AG10803 (cell line): ENCODE data around the gene RASL12.
"Not testable (repeated sequence)": the region's sequence is repeated elsewhere in the genome, so short reads cannot be mapped to it uniquely, and the experiment has no call there.

Experiments used
- DNase-seq: peaks from one replicate; pipeline ENCODE4 v3.0.0; 2010; ENCODE audit warnings: low read depth
- H3K4me3 ChIP-seq: 2 replicates; pipeline ENCODE4 v1.5.1; 2011; ENCODE audit warnings: mild to moderate bottlenecking, low read length, control low read depth
- TF ChIP-seq, protein P1 (sequence below): conservative IDR thresholded peaks from 2 replicates; pipeline ENCODE4 v1.5.1; 2011; ENCODE audit warnings: mild to moderate bottlenecking, low read length, control low read depth, inconsistent platforms

RASL12 gene

DNA sequence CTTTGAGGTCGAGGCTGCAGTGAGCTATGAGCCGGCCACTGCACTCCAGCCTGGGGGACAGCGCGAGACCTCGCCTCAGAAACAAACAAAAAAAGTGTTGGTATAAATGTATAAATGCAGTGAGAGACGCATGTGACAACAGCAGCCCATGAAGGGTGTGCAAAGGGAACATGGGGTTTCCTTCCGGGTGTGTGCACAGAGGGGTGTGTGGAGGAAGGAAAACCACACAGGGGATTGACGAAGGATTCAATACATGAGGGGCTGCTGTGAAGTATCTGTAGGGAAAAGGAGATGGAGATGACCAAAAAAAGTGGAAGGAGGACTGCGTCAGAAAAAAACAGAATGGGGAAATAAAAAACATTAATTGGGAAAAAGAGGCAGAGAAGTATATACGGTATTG, 39.5 kb downstream of the RASL12 start:
- TF ChIP-seq, protein P1, sequence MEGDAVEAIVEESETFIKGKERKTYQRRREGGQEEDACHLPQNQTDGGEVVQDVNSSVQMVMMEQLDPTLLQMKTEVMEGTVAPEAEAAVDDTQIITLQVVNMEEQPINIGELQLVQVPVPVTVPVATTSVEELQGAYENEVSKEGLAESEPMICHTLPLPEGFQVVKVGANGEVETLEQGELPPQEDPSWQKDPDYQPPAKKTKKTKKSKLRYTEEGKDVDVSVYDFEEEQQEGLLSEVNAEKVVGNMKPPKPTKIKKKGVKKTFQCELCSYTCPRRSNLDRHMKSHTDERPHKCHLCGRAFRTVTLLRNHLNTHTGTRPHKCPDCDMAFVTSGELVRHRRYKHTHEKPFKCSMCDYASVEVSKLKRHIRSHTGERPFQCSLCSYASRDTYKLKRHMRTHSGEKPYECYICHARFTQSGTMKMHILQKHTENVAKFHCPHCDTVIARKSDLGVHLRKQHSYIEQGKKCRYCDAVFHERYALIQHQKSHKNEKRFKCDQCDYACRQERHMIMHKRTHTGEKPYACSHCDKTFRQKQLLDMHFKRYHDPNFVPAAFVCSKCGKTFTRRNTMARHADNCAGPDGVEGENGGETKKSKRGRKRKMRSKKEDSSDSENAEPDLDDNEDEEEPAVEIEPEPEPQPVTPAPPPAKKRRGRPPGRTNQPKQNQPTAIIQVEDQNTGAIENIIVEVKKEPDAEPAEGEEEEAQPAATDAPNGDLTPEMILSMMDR, result no peak
- peak overlapping the region; percentile 86 for H3K4me3 ChIP-seq
- DNase-seq, result no peak

DNA sequence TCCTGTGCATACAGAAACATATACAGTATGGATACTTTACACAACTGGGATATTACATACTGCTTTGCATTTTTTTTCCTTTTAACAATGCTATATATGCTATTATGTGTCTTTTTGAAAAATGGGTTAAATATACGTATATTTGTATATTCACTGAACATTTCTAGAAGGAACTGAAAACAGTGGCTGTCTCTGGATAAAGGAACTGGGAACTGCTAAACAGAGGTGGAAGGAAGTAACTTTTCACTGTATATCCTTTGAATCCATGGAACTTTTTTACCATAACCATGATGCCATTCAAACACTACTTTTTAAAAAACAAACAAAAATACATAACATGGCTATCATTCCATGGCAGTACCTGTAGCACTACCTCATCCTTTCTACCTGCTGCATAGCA, 40.2 kb downstream of the RASL12 start:
- TF ChIP-seq, protein P1, result no peak
- no peak overlapping the region for H3K4me3 ChIP-seq

DNA sequence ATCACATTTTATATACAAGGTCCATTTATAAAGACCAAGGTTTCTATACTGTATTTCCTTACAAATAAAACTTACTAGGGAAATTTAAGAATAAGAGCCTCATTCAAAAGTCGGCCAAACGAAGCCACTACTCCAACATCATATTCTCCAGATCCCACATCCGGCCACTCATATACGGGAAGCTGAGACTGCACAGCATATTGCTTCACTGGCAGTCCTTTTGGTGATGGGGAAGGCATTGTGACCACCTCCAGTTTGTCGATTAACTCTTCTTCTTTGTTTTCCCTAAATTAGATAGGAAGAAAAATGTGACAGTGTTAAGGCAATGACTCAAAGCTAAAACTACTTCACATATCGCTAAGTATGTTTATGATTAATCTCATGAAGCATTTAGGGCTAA, 41.0 kb downstream of the RASL12 start:
- TF ChIP-seq, protein P1, result no peak
- H3K4me3 ChIP-seq, result no peak overlapping the region
- no peak for DNase-seq

More for the DNA sequence above, 40.2 kb downstream of the RASL12 start:
- DNase-seq, result no peak

DNA sequence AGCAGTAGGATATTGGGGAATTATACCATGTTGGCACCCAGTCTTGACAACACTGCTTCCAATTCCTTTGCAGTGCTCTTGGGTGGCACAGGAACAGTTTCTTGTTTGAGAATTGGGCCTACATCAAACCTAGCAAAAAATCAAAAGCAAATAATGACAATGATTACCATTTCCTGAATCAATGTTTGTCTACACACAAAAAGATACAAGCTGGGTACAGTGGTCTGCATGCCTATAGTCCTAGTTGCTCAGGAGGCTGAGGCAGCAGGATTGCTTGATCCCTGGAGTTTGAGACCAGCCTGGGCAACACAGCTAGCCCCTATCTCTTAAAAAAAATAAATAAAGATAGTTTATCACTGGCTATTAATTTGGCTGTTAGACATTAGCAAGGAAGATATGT, 46.3 kb downstream of the RASL12 start:
- TF ChIP-seq, protein P1, result no peak
- DNase-seq, result no peak
- H3K4me3 ChIP-seq, result no peak overlapping the region

DNA sequence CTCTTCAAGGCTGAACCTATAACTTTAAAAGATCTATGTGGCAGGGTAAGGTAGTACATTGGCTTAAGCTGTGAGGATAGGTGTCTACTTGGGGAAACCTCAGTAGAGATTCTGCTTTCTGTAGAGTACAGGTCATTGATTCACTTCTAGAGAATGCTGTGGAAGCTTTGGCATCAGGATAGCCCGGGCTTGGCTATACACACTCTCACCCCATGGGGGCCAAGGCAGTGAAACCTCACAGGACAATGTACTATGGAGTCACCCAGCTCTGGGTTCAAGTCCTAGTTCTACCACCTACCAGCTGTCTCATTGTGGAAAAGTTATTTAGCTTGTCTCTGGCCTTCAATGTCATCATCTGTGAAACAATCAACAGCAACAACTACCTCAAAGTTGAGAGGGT, 47.4 kb downstream of the RASL12 start:
- TF ChIP-seq, protein P1, result no peak
- DNase-seq, result no peak
- no peak overlapping the region for H3K4me3 ChIP-seq

DNA sequence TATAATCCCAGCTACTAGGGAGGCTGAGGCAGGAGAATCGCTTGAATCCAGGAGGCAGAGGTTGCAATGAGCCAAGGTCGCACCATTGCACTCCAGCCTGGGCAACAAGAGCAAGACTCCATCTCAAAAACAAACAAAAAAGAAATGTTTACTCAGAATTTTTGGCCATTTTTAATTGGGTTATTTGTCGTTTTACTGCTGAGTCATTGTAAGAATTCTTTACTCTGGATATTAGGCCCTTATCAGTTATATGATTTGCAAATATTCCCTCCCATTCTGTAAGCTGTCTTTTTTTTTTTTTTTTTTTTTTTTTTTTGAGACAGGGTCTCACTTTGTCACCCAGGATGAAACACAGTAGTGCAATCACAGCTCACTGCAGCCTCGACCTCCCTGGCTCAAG, 56.6 kb downstream of the RASL12 start:
- not testable (repeated sequence) for H3K4me3 ChIP-seq, DNase-seq

DNA sequence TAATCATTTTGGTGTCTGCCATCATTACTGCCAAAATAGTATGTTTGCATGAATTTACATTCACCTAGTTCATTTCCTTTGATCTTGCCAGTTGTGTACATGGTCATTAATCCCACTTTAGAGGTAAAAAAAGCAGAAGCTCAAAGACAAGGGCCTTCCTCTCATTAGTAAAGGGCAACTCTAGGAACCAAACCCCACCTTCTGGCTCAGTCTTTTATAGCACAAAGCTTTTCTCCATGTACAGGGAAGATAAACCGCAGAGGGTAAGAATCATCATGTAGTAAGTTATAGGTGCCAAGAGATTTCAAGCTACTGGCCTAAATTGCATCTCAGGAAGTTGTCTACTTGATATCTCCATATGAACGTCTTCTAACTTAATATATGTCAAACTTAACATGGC, 58.8 kb downstream of the RASL12 start:
- TF ChIP-seq, protein P1, result peak; percentile 38
- no peak overlapping the region for H3K4me3 ChIP-seq
- DNase-seq, result peak; percentile 29

DNA sequence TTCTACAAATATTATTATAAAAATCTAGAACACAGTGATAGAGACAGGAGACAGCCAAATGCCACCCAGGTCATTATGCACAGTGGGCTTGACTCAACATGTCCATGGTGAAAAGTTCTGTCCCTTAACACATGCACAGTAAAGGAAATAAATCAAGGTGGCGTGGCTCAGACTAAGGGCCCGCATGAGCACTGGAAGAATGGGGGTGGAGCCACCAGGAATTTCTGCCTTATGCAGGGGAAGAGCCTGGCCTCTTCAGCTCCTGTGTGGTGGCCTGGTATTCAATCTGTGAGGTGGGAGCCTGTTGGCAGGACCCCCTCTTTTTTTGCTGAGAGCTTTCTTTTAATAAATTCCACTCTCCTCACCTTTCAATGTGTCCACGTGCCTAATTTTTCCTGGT, 60.9 kb downstream of the RASL12 start:
- no peak overlapping the region for H3K4me3 ChIP-seq
- TF ChIP-seq, protein P1, result no peak
- no peak for DNase-seq
